Brain microvascular endothelial cell (primary cell): Measurements from ENCODE around the gene IGDCC3.

Source experiments
- DNase-seq: peaks from one replicate; pipeline ENCODE4 v3.0.0-alpha.2; 2020
- H3K27ac ChIP-seq: fragments of 250-450 bp; sonication (Bioruptor Pico); 2 replicates; pipeline ENCODE4 v1.5.1; 2020; ENCODE audit warnings: mild to moderate bottlenecking, moderate library complexity
- H3K27me3 ChIP-seq: fragments of 250-450 bp; sonication (Bioruptor Pico); replicated peaks from 2 replicates; pipeline ENCODE4 v1.5.1; 2020; ENCODE audit warnings: mild to moderate bottlenecking
- H3K36me3 ChIP-seq: fragments of 250-450 bp; sonication (Bioruptor Pico); replicated peaks from 2 replicates; pipeline ENCODE4 v1.5.1; 2020; ENCODE audit warnings: mild to moderate bottlenecking
- H3K4me3 ChIP-seq: 2 replicates; pipeline ENCODE4 v1.5.1; 2011; ENCODE audit warnings: low read depth, mild to moderate bottlenecking, control low read depth, low read length, moderate library complexity
- CTCF ChIP-seq: IDR thresholded peaks from 2 replicates; pipeline ENCODE4 v1.5.1; 2011; ENCODE audit warnings: low read depth, mild to moderate bottlenecking, moderate library complexity, low read length, control low read depth, inconsistent platforms; ENCODE audit errors: missing control alignments
- in situ Hi-C: cut with HindIII; loops from 2 replicates; pipeline ENCODE4 v1.10.0; 2017; ENCODE audit warnings: low sequenced_read_pairs, low pct_ligation_motif_present

Gene IGDCC3

GRCh38 chr15:65383991-65384390 is 6.2 kb upstream of the IGDCC3 start:
- Histone ChIP-seq H3K4me3 (no peak overlapping the region), H3K27ac (no peak overlapping the region), H3K27me3 (peaks cover 9% of the 10 kb centered on the region), H3K36me3 (no peaks in the 10 kb centered on the region)
- no peak for DNase-seq
- TF ChIP-seq CTCF, result no peak
- in situ Hi-C loops, result no loop called here

- no peak for DNase-seq
- peaks cover 14% of the 10 kb centered on the region for H3K27me3 ChIP-seq
- no peak overlapping the region for H3K4me3 ChIP-seq
- no peak for TF ChIP-seq CTCF
- in situ Hi-C loops, result no loop called here
- H3K36me3 ChIP-seq, result no peaks in the 10 kb centered on the region
- no peak overlapping the region for H3K27ac ChIP-seq
These were observed 5.7 kb upstream of the IGDCC3 start for GRCh38 chr15:65383456-65383855.

GRCh38 chr15:65382921-65383320 is 5.1 kb upstream of the IGDCC3 start:
- DNase-seq, result no peak
- no peak for TF ChIP-seq CTCF
- in situ Hi-C loops, result no loop called here
- Histone ChIP-seq H3K4me3 (no peak overlapping the region), H3K27me3 (peaks cover 18% of the 10 kb centered on the region), H3K27ac (no peak overlapping the region), H3K36me3 (no peaks in the 10 kb centered on the region)

GRCh38 chr15:65382146-65382491 is 4.3 kb upstream of the IGDCC3 start:
- no peak for TF ChIP-seq CTCF
- in situ Hi-C loops, result no loop called here
- DNase-seq, result no peak
- Histone ChIP-seq H3K36me3 (no peaks in the 10 kb centered on the region), H3K27ac (no peak overlapping the region), H3K27me3 (peaks cover 22% of the 10 kb centered on the region), H3K4me3 (no peak overlapping the region)

- no peak overlapping the region for H3K4me3 ChIP-seq
- H3K27ac ChIP-seq, result no peak overlapping the region
- no peak for TF ChIP-seq CTCF
- peaks cover 27% of the 10 kb centered on the region for H3K27me3 ChIP-seq
- no peak for DNase-seq
- in situ Hi-C loops, result no loop called here
- H3K36me3 ChIP-seq, result no peaks in the 10 kb centered on the region
These were observed 3.8 kb upstream of the IGDCC3 start for GRCh38 chr15:65381445-65382145.

- no peak overlapping the region for H3K27ac ChIP-seq
- H3K27me3 ChIP-seq, result peaks cover 42% of the 10 kb centered on the region
- in situ Hi-C loops, result no loop called here
- DNase-seq, result no peak
- no peak overlapping the region for H3K4me3 ChIP-seq
- TF ChIP-seq CTCF, result no peak
- H3K36me3 ChIP-seq, result no peaks in the 10 kb centered on the region
These were observed 2.2 kb upstream of the IGDCC3 start for GRCh38 chr15:65379986-65380385.
